ENCODE measurements around the gene ADAMTS12.

ADAMTS12 gene

GRCh38 chr5:33806738-33807442 lies 84.9 kb downstream of the ADAMTS12 start:
- H3K4me1 ChIP-seq, result no peaks in the 10 kb centered on the region
- H2AFZ ChIP-seq, result no peak overlapping the region
- H3K79me2 ChIP-seq, result no peaks in the 10 kb centered on the region
- no peak overlapping the region for H3K4me2 ChIP-seq (ENCODE audit: low read length)
- no peaks in the 10 kb centered on the region for H3K27me3 ChIP-seq (ENCODE audit: control insufficient read depth, insufficient read depth, low read length)
- H3K27ac ChIP-seq, result no peak overlapping the region
- H3K36me3 ChIP-seq (ENCODE audit: control insufficient read depth, insufficient read depth, low read length), result no peaks in the 10 kb centered on the region
- H3K9me3 ChIP-seq (ENCODE audit: control insufficient read depth, low read length), result no peaks in the 10 kb centered on the region
- no peak for TF ChIP-seq CTCF (IDR thresholded peaks at IDR 0.05)
- H3K9ac ChIP-seq, result no peak overlapping the region
- no peak overlapping the region for H3K4me3 ChIP-seq (ENCODE audit: low read depth, low read length)

- no peak for TF ChIP-seq CTCF (IDR thresholded peaks at IDR 0.05)
- Histone ChIP-seq H3K79me2 (no peaks in the 10 kb centered on the region), H3K36me3 (ENCODE audit: control insufficient read depth, insufficient read depth, low read length) (no peaks in the 10 kb centered on the region), H3K27ac (no peak overlapping the region), H3K4me1 (no peaks in the 10 kb centered on the region), H3K4me3 (ENCODE audit: low read depth, low read length) (no peak overlapping the region), H2AFZ (no peak overlapping the region), H3K4me2 (ENCODE audit: low read length) (no peak overlapping the region), H3K9ac (no peak overlapping the region), H3K9me3 (ENCODE audit: control insufficient read depth, low read length) (no peaks in the 10 kb centered on the region), H3K27me3 (ENCODE audit: control insufficient read depth, insufficient read depth, low read length) (no peaks in the 10 kb centered on the region)
These were observed 90.5 kb downstream of the ADAMTS12 start for GRCh38 chr5:33801292-33801691.

- no peaks in the 10 kb centered on the region for H3K27me3 ChIP-seq (ENCODE audit: control insufficient read depth, insufficient read depth, low read length)
- no peak overlapping the region for H2AFZ ChIP-seq
- H3K27ac ChIP-seq, result no peak overlapping the region
- no peaks in the 10 kb centered on the region for H3K36me3 ChIP-seq (ENCODE audit: control insufficient read depth, insufficient read depth, low read length)
- no peak overlapping the region for H3K4me2 ChIP-seq (ENCODE audit: low read length)
- no peak for TF ChIP-seq CTCF (IDR thresholded peaks at IDR 0.05)
- no peaks in the 10 kb centered on the region for H3K9me3 ChIP-seq (ENCODE audit: control insufficient read depth, low read length)
- H3K9ac ChIP-seq, result no peak overlapping the region
- no peaks in the 10 kb centered on the region for H3K4me1 ChIP-seq
- H3K79me2 ChIP-seq, result no peaks in the 10 kb centered on the region
- no peak overlapping the region for H3K4me3 ChIP-seq (ENCODE audit: low read depth, low read length)
These were observed 91.4 kb downstream of the ADAMTS12 start for GRCh38 chr5:33800241-33800950.

- H3K79me2 ChIP-seq, result no peaks in the 10 kb centered on the region
- no peak overlapping the region for H3K27ac ChIP-seq
- H3K9me3 ChIP-seq (ENCODE audit: control insufficient read depth, low read length), result no peaks in the 10 kb centered on the region
- H3K4me2 ChIP-seq (ENCODE audit: low read length), result no peak overlapping the region
- no peak overlapping the region for H3K9ac ChIP-seq
- H2AFZ ChIP-seq, result no peak overlapping the region
- no peaks in the 10 kb centered on the region for H3K4me1 ChIP-seq
- TF ChIP-seq CTCF (IDR thresholded peaks at IDR 0.05), result no peak
- H3K36me3 ChIP-seq (ENCODE audit: control insufficient read depth, insufficient read depth, low read length), result no peaks in the 10 kb centered on the region
- H3K4me3 ChIP-seq (ENCODE audit: low read depth, low read length), result no peak overlapping the region
- H3K27me3 ChIP-seq (ENCODE audit: control insufficient read depth, insufficient read depth, low read length), result no peaks in the 10 kb centered on the region
These were observed 96.3 kb downstream of the ADAMTS12 start for GRCh38 chr5:33795496-33795895.
